ENCODE measurements around the gene MAP3K13. TPM values are rescaled to one million over a fixed set of nuclear protein-coding genes. Genes with fewer than 3 reads are reported as not detected.

MAP3K13 gene
- total and polyA plus RNA-seq, 9 donors, result 14.5 to 40.5 (median 28.0) TPM

DNA sequence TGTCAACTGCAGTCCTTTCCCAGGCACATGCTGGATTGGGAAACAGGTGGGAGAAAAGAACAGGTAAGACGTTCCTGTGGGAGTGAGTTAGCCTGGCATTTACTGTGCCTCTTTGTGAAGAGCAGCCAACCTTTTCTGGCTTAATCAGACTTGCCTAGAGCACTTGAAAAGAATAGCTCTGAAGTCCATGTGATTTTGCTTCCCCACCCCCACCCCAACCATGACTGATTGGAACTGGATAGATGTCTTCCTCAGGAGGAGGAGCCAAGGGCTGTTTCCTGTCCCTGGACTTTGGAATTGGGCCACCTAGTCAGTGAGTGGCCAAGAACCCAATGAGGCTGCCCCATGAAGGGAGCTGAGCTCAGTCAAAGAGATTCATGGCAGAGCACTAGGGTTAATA is 140.6 kb downstream of the MAP3K13 start:
- WGBS, 3 donors, result 61 to 79% (median 72%) methylated on average over 1 of the region's 1 CpG
- TF ChIP-seq POLR2A (IDR thresholded peaks at IDR 0.05) (no peak), EP300 (IDR thresholded peaks at IDR 0.05) (no peak)
- TF ChIP-seq, protein P1, sequence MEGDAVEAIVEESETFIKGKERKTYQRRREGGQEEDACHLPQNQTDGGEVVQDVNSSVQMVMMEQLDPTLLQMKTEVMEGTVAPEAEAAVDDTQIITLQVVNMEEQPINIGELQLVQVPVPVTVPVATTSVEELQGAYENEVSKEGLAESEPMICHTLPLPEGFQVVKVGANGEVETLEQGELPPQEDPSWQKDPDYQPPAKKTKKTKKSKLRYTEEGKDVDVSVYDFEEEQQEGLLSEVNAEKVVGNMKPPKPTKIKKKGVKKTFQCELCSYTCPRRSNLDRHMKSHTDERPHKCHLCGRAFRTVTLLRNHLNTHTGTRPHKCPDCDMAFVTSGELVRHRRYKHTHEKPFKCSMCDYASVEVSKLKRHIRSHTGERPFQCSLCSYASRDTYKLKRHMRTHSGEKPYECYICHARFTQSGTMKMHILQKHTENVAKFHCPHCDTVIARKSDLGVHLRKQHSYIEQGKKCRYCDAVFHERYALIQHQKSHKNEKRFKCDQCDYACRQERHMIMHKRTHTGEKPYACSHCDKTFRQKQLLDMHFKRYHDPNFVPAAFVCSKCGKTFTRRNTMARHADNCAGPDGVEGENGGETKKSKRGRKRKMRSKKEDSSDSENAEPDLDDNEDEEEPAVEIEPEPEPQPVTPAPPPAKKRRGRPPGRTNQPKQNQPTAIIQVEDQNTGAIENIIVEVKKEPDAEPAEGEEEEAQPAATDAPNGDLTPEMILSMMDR (IDR thresholded peaks at IDR 0.05), result no peak
- intact Hi-C loops (cut with DNase I), result no loop called here
- no peaks in the 10 kb centered on the region for H3K4me1 ChIP-seq (ENCODE audit: insufficient read depth)
- no peak overlapping the region for H3K27ac ChIP-seq
- DNase-seq, result no peak
- H3K36me3 ChIP-seq, result no peaks in the 10 kb centered on the region
- H3K27me3 ChIP-seq, result no peaks in the 10 kb centered on the region
- no peaks in the 10 kb centered on the region for H3K9me3 ChIP-seq
- no peak overlapping the region for H3K4me3 ChIP-seq

DNA sequence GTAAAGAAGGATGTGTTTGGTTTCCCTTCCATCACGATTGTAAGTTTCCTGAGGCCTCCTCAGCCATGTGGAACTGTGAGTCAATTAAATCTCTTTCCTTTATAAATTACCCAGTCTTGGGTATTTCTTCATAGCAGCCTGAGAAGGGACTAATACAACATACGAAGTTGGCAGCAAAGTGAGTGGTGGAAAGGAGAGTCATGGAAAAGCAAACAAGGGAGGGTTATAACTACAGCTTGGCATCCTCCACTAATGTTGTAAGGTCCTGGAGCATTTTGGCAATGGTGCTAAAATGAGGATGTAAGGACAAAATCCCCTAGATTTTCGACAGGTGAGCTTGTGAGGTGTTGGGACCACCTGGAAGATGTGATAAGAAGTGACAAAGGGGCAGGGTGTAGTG is 141.7 kb downstream of the MAP3K13 start:
- no peak overlapping the region for H3K4me3 ChIP-seq
- DNase-seq, result no peak
- intact Hi-C loops (cut with DNase I), result no loop called here
- no peaks in the 10 kb centered on the region for H3K27me3 ChIP-seq
- no peaks in the 10 kb centered on the region for H3K9me3 ChIP-seq
- H3K4me1 ChIP-seq (ENCODE audit: insufficient read depth), result no peaks in the 10 kb centered on the region
- H3K27ac ChIP-seq, result no peak overlapping the region
- H3K36me3 ChIP-seq, result no peaks in the 10 kb centered on the region
- 78 to 80% (median 80%) methylated on average over 3 of the region's 3 CpGs for WGBS, 3 donors
- TF ChIP-seq EP300 (IDR thresholded peaks at IDR 0.05) (no peak), POLR2A (IDR thresholded peaks at IDR 0.05) (no peak)
- TF ChIP-seq, protein P1 (IDR thresholded peaks at IDR 0.05), result no peak

DNA sequence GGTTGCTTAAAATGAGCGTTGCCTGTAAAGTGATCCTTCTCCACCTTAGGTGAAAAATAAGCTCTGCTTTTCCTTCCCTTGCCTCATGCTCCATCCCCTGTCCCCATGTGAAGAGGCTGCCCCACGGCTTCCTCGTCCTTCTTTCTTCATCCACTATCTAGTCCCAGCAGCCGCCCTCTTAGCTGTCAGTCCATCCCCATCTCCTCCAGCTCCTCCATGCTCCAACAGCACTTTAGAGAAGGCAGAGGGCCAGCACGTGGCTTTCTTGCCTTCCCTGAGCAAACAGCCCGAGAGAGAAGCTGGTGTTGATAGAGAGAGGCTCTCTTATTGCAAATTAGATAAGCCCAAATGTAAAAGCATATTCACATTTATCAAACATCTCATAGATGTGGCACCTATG is 144.9 kb downstream of the MAP3K13 start:
- TF ChIP-seq, protein P1 (IDR thresholded peaks at IDR 0.05), result no peak
- TF ChIP-seq POLR2A (IDR thresholded peaks at IDR 0.05) (no peak), EP300 (IDR thresholded peaks at IDR 0.05) (no peak)
- 50 to 58% (median 53%) methylated on average over 6 of the region's 6 CpGs for WGBS, 3 donors

DNA sequence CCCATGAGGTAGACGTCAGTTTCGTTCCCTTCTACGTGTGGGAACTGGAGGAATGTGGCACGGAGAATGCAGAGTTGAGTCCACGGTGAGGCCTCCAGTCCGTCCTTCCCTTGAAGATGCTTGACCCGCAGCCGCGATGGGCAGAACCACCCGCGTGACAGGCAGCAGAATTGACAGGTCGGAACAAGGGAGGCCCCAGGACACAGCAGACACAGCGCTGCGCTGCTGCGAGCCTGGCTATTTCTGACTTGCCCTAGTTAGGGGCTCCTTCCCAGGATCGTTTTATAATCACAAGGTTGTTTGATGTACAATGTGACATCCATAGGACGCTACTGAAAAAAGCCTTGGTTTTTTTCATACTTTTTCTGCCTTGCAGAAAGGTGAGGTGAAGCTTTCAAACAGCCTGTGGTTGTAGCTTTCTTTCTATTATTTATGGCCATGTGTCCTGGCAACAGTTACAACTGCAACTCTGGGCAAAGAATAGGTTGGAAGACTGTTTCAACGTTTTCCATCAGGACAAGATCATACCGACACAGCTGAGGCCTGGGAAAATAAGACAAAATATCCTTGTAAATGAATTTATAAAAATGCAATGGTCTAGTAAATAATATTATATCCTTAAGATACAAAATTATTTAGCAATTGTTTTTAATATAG is 145.5 kb downstream of the MAP3K13 start:
- DNase-seq, result no peak
- intact Hi-C loops (cut with DNase I), result no loop called here
- Histone ChIP-seq H3K9me3 (no peaks in the 10 kb centered on the region), H3K36me3 (no peaks in the 10 kb centered on the region), H3K4me1 (ENCODE audit: insufficient read depth) (no peaks in the 10 kb centered on the region), H3K27me3 (no peaks in the 10 kb centered on the region), H3K4me3 (no peak overlapping the region), H3K27ac (no peak overlapping the region)
- TF ChIP-seq POLR2A (IDR thresholded peaks at IDR 0.05) (no peak), EP300 (IDR thresholded peaks at IDR 0.05) (no peak)
- TF ChIP-seq, protein P1 (IDR thresholded peaks at IDR 0.05), result no peak
- WGBS, 3 donors, result 62 to 75% (median 64%) methylated on average over 19 of the region's 19 CpGs

More for the DNA sequence above, 144.9 kb downstream of the MAP3K13 start:
- intact Hi-C loops (cut with DNase I), result no loop called here
- Histone ChIP-seq H3K36me3 (no peaks in the 10 kb centered on the region), H3K9me3 (no peaks in the 10 kb centered on the region), H3K27ac (no peak overlapping the region), H3K4me3 (no peak overlapping the region), H3K4me1 (ENCODE audit: insufficient read depth) (no peaks in the 10 kb centered on the region), H3K27me3 (no peaks in the 10 kb centered on the region)
- no peak for DNase-seq

All from ovary (tissue), 9 donors.